ENCODE measurements around the gene COPRS. TPM values are rescaled to one million over a fixed set of nuclear protein-coding genes. Genes with fewer than 3 reads are reported as not detected.

Gene COPRS
- total and polyA plus RNA-seq, 3 donors from 2014 or later = 138 to 485 (median 142) TPM

DNA sequence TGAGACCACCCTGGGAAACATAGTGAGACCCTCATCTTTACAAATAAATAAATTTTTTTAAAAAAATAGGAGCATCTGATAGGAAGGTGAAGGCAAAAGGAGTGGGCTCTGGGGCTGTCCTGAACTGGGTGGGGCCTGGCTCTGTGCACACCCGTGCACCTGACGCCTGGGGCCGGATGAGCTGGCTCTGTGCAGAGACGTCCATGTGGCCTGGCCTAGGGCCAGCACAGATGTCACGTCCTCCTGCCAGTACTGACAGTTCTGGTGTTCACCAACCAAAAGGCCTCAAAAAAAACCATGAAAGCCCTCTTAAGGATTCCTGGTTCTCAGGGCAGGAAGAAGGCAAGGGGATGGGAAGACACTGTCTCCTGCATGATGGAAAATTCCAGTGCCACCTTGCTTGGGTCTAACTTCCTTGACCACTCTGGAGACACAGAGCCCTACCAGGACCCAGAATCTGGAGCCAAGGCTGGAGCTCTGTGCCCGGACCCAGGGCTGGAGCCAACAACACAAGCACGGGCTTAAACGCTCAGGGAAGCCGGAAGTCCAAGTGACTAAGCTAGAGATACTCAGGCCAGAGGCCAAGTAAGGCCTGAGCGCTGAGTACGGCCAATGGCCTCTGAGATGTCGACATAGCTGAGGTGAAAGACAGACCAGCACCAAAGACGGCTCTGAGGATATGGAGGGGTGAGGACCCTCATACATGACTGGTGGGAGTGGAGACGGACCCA, 32.9 kb downstream of the COPRS start:
- DNase-seq = no peak
- Histone ChIP-seq H3K4me3 (no peak overlapping the region), H3K36me3 (ENCODE audit: low read depth, missing control alignments) (no peaks in the 10 kb centered on the region), H3K27me3 (no peaks in the 10 kb centered on the region), H3K27ac (no peak overlapping the region), H3K9me3 (no peaks in the 10 kb centered on the region), H3K4me1 (no peaks in the 10 kb centered on the region)
- WGBS, 2 donors = 74 to 76% methylated on average over 14 of the region's 14 CpGs
- TF ChIP-seq POLR2A (IDR thresholded peaks at IDR 0.05) = no peak
- TF ChIP-seq, protein P1, sequence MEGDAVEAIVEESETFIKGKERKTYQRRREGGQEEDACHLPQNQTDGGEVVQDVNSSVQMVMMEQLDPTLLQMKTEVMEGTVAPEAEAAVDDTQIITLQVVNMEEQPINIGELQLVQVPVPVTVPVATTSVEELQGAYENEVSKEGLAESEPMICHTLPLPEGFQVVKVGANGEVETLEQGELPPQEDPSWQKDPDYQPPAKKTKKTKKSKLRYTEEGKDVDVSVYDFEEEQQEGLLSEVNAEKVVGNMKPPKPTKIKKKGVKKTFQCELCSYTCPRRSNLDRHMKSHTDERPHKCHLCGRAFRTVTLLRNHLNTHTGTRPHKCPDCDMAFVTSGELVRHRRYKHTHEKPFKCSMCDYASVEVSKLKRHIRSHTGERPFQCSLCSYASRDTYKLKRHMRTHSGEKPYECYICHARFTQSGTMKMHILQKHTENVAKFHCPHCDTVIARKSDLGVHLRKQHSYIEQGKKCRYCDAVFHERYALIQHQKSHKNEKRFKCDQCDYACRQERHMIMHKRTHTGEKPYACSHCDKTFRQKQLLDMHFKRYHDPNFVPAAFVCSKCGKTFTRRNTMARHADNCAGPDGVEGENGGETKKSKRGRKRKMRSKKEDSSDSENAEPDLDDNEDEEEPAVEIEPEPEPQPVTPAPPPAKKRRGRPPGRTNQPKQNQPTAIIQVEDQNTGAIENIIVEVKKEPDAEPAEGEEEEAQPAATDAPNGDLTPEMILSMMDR (IDR thresholded peaks at IDR 0.05) = no peak
- intact Hi-C loops (cut with DNase I; ENCODE audit: low total_unique reads) = no loop called here

DNA sequence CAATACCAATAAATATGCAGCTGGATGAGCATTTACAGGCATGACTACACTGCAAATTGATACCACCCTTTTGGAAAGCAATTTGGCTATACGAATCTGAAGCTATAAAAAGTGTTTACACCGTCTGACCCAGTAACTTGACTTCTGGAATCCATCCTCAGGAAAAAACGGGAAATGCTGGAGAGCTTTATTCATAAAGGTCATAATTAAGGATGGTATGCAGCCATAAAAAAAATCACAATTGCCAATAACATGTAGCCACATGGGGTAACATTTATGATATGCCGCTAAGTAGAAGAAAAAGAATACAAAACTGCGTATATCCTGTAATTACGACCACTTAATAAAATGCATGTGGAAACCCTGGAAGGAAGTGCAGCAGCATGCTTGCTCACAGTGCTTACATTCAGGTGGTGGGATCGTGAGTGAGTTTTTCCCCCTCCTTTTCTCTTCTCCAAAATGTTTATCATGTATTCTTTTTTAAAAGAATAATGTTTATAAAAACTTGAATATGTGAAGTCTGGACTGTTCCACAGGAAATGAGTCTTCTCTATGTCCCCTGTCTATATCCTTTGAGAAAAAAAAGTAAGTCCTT, 34.2 kb downstream of the COPRS start:
- 51 to 60% methylated on average over 7 of the region's 7 CpGs for WGBS, 2 donors
- Histone ChIP-seq H3K27ac (no peak overlapping the region), H3K4me3 (no peak overlapping the region), H3K4me1 (no peaks in the 10 kb centered on the region), H3K36me3 (ENCODE audit: low read depth, missing control alignments) (no peaks in the 10 kb centered on the region), H3K9me3 (no peaks in the 10 kb centered on the region), H3K27me3 (no peaks in the 10 kb centered on the region)
- intact Hi-C loops (cut with DNase I; ENCODE audit: low total_unique reads) = no loop called here
- no peak for TF ChIP-seq POLR2A (IDR thresholded peaks at IDR 0.05)
- TF ChIP-seq, protein P1 (IDR thresholded peaks at IDR 0.05) = no peak
- DNase-seq = no peak

DNA sequence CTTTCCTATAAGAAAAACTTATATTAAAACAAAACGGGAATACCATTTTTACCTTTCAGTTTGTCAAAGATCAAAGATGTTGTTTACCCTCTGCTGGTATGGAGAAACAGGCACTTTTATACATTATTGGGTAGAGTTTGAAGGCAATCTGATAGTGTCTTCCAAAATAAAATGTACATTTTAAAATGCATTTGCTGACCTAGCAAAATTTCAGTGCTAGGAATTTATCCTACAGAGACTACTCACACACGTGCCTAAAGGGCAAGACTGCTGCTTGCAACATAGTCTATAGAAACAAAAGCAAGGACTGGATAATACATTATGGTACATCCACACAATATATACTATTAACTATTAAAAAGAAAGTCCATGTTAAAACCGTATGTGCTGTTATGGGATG, 36.0 kb downstream of the COPRS start:
- H3K4me1 ChIP-seq = no peaks in the 10 kb centered on the region
- H3K4me3 ChIP-seq = no peak overlapping the region
- H3K27ac ChIP-seq = no peak overlapping the region
- WGBS, 2 donors = 71 to 77% methylated on average over 3 of the region's 3 CpGs
- H3K36me3 ChIP-seq (ENCODE audit: low read depth, missing control alignments) = no peaks in the 10 kb centered on the region
- TF ChIP-seq POLR2A (IDR thresholded peaks at IDR 0.05) = no peak
- TF ChIP-seq, protein P1 (IDR thresholded peaks at IDR 0.05) = no peak
- H3K27me3 ChIP-seq = no peaks in the 10 kb centered on the region
- H3K9me3 ChIP-seq = no peaks in the 10 kb centered on the region
- DNase-seq = no peak
- intact Hi-C loops (cut with DNase I; ENCODE audit: low total_unique reads) = no loop called here

DNA sequence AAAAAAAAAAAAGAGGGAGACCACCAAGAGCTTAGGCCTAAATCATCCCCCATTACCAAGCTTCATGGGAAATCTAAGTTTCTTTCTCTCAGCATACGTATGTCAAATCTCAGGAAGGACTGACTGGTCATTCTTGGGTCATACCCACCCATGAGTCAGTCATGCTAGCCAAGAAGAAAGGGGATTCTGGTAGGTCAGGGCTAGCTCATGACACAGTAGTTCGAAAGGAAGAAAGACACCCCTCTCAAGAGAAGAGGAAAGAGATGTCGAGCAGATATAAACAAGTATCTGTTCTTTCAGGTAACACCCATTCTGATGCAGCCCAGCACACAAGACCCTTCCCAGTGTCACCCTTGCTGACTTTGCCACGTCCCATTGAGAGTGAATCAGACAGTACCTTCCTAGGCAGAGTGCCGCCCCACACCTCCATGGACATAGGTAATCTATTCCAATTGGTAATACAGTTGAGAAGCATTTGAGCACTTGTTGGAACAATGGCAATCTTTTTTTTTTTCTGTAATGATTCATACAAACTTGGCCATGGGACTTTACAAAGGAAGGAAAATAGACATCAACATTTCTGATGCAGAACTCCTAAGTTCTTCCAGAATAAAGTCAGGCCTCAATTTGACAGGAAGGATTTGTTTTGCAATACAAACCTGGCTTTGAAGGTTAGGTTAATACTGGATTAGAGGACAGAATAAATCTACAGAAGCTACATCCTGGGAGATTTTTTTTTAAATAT, 38.2 kb downstream of the COPRS start:
- DNase-seq = no peak
- Histone ChIP-seq H3K9me3 (no peaks in the 10 kb centered on the region), H3K4me3 (no peak overlapping the region), H3K4me1 (no peaks in the 10 kb centered on the region), H3K36me3 (ENCODE audit: low read depth, missing control alignments) (no peaks in the 10 kb centered on the region), H3K27me3 (no peaks in the 10 kb centered on the region), H3K27ac (no peak overlapping the region)
- WGBS, 2 donors = 87 to 94% methylated on average over 5 of the region's 5 CpGs
- intact Hi-C loops (cut with DNase I; ENCODE audit: low total_unique reads) = no loop called here
- TF ChIP-seq, protein P1 (IDR thresholded peaks at IDR 0.05) = no peak
- TF ChIP-seq POLR2A (IDR thresholded peaks at IDR 0.05) = no peak

Data from testis (tissue), 3 donors.